Smooth muscle cell (in vitro differentiated cells): ENCODE data around the gene VGF. TPM values are rescaled to one million over a fixed set of nuclear protein-coding genes. Genes with fewer than 3 reads are reported as not detected.
"Not testable (repeated sequence)": the region's sequence is repeated elsewhere in the genome, so short reads cannot be mapped to it uniquely, and the experiment has no call there.

ENCODE experiments used
- DNase-seq: peaks from one replicate; lab custom pipeline; 2025; ENCODE audit not compliant: unreplicated experiment; lab: John Stamatoyannopoulos, UW
- H2AFZ ChIP-seq: fragments of 200-600 bp; sonication (generic); 2 replicates; pipeline ENCODE4 v1.6.0; 2016; ENCODE audit warnings: antibody characterized with exemption, low read depth, mild to moderate bottlenecking
- H3F3A ChIP-seq: fragments of 200-600 bp; sonication (generic); 2 replicates; pipeline ENCODE4 v1.6.0; 2017; ENCODE audit warnings: antibody characterized with exemption, low read depth
- H3K27ac ChIP-seq: fragments of 200-600 bp; sonication (generic); 2 replicates; pipeline ENCODE4 v1.5.1; 2016; ENCODE audit warnings: low read depth, mild to moderate bottlenecking
- H3K27me3 ChIP-seq: fragments of 200-600 bp; sonication (generic); 2 replicates; pipeline ENCODE4 v1.6.1; 2016; ENCODE audit warnings: low read depth, mild to moderate bottlenecking
- H3K36me3 ChIP-seq: fragments of 200-600 bp; sonication (generic); 2 replicates; pipeline ENCODE4 v1.5.1; 2016; ENCODE audit warnings: low read depth
- H3K4me1 ChIP-seq: fragments of 200-600 bp; sonication (generic); 2 replicates; pipeline ENCODE4 v1.5.1; 2016; ENCODE audit warnings: low read depth
- H3K4me2 ChIP-seq: fragments of 200-600 bp; sonication (generic); 2 replicates; pipeline ENCODE4 v1.6.0; 2016; ENCODE audit warnings: mild to moderate bottlenecking
- H3K4me3 ChIP-seq: fragments of 200-600 bp; sonication (generic); 2 replicates; pipeline ENCODE4 v1.5.1; 2016; ENCODE audit warnings: mild to moderate bottlenecking
- H3K79me2 ChIP-seq: fragments of 200-600 bp; sonication (generic); 2 replicates; pipeline ENCODE4 v1.6.0; 2016; ENCODE audit warnings: low read depth, mild to moderate bottlenecking
- H3K9ac ChIP-seq: fragments of 200-600 bp; sonication (generic); 2 replicates; pipeline ENCODE4 v1.6.0; 2016; ENCODE audit warnings: low read depth
- H3K9me3 ChIP-seq: fragments of 200-600 bp; sonication (generic); replicated peaks from 2 replicates; pipeline ENCODE4 v1.5.1; 2016; ENCODE audit warnings: low read depth
- H4K20me1 ChIP-seq: fragments of 200-600 bp; sonication (generic); 2 replicates; pipeline ENCODE4 v1.6.0; 2016; ENCODE audit warnings: low read depth
- CTCF ChIP-seq: fragments of 200-600 bp; sonication (generic); IDR thresholded peaks from 2 replicates; pipeline ENCODE4 v1.5.1; 2017; ENCODE audit warnings: borderline replicate concordance, mild to moderate bottlenecking, antibody characterized with exemption; ENCODE audit not compliant: insufficient read depth, poor library complexity, severe bottlenecking
- WGBS: methylation state at CpG from one replicate; pipeline ENCODE4 v1.1.7; 2016; ENCODE audit warnings: low lambda C conversion rate; 5-methylcytosine and 5-hydroxymethylcytosine counted together
- polyA plus RNA-seq: library from polyadenylated mRNA; unstranded; fragments of >200 nt; fragmentation: Nextera tagmentation; extraction: Ambion mirVana; gene quantifications from 2 replicates; pipeline ENCODE4 v1.2.1, GENCODE V29; 2016
- total RNA-seq: library from RNA; depleted of rRNA; stranded (reverse); fragments of >200 nt; gene quantifications from 2 replicates; pipeline ENCODE4 v1.2.3, GENCODE V29; 2014

VGF gene
- total and polyA plus RNA-seq, 2 experiments from 2014 or later = 0.25 to 0.85 TPM

GRCh38 chr7:101205901-101206664 lies 40.7 kb upstream of the VGF start:
- H3K36me3 ChIP-seq = no peaks in the 10 kb centered on the region

GRCh38 chr7:101203740-101204738 lies 38.7 kb upstream of the VGF start:
- not testable (repeated sequence) for H3K9me3 ChIP-seq, H3K4me2 ChIP-seq, DNase-seq, H3F3A ChIP-seq, H3K4me3 ChIP-seq, H3K9ac ChIP-seq, H3K36me3 ChIP-seq, H4K20me1 ChIP-seq, H3K79me2 ChIP-seq, H3K4me1 ChIP-seq, H2AFZ ChIP-seq, H3K27ac ChIP-seq
- peaks cover 43% of the 10 kb centered on the region for H3K27me3 ChIP-seq
- 80% methylated on average over 22 of the region's 22 CpGs for WGBS

More at GRCh38 chr7:101205901-101206664, 40.7 kb upstream of the VGF start:
- H3K27me3 ChIP-seq = peaks cover 30% of the 10 kb centered on the region
- no peaks in the 10 kb centered on the region for H3K4me1 ChIP-seq
- no peak overlapping the region for H3K9ac ChIP-seq
- no peak overlapping the region for H3K4me3 ChIP-seq
- H2AFZ ChIP-seq = no peak overlapping the region
- H3K4me2 ChIP-seq = no peak overlapping the region
- no peak for DNase-seq
- TF ChIP-seq CTCF = no peak
- H3F3A ChIP-seq = no peaks in the 10 kb centered on the region
- H3K27ac ChIP-seq = no peak overlapping the region
- H4K20me1 ChIP-seq = no peaks in the 10 kb centered on the region
- no peaks in the 10 kb centered on the region for H3K79me2 ChIP-seq
- H3K9me3 ChIP-seq = no peaks in the 10 kb centered on the region
- WGBS = 92% methylated on average over 31 of the region's 32 CpGs

GRCh38 chr7:101202603-101202918 lies 37.2 kb upstream of the VGF start:
- Histone ChIP-seq H3K36me3 (no peaks in the 10 kb centered on the region), H3K9me3 (no peaks in the 10 kb centered on the region), H3K27ac (no peak overlapping the region), H3K4me1 (no peaks in the 10 kb centered on the region), H3K9ac (no peak overlapping the region), H3K27me3 (peaks cover 43% of the 10 kb centered on the region), H3F3A (no peaks in the 10 kb centered on the region), H3K4me2 (no peak overlapping the region), H3K79me2 (no peaks in the 10 kb centered on the region), H2AFZ (no peak overlapping the region), H3K4me3 (no peak overlapping the region), H4K20me1 (no peaks in the 10 kb centered on the region)
- DNase-seq = no peak
- no peak for TF ChIP-seq CTCF
- 83% methylated on average over 5 of the region's 5 CpGs for WGBS
